ENCODE data around the gene STARD13.

Gene STARD13

GRCh38 chr13:33311040-33311439 lies 25.5 kb upstream of the STARD13 start:
- no peak for DNase-seq (ENCODE audit: insufficient read length, low spot score)
- FAIRE-seq = no peak

- FAIRE-seq (no peak), DNase-seq (ENCODE audit: insufficient read length, low spot score) (no peak)
These were observed 24.9 kb upstream of the STARD13 start for GRCh38 chr13:33310245-33311038.

GRCh38 chr13:33308863-33309262 lies 23.3 kb upstream of the STARD13 start:
- FAIRE-seq = no peak
- DNase-seq (ENCODE audit: insufficient read length, low spot score) = no peak

- DNase-seq (ENCODE audit: insufficient read length, low spot score) = no peak
- FAIRE-seq = no peak
These were observed 22.3 kb upstream of the STARD13 start for GRCh38 chr13:33307843-33308242.

- FAIRE-seq = no peak
- DNase-seq (ENCODE audit: insufficient read length, low spot score) = no peak
These were observed 18.5 kb upstream of the STARD13 start for GRCh38 chr13:33303855-33304597.

- DNase-seq (ENCODE audit: insufficient read length, low spot score) = no peak
- FAIRE-seq = no peak
These were observed 14.1 kb upstream of the STARD13 start for GRCh38 chr13:33299626-33300025.

- no peak for FAIRE-seq
- DNase-seq (ENCODE audit: insufficient read length, low spot score) = no peak
These were observed 11.4 kb upstream of the STARD13 start for GRCh38 chr13:33296793-33297425.

GRCh38 chr13:33292712-33293111 lies 7.2 kb upstream of the STARD13 start:
- DNase-seq (ENCODE audit: insufficient read length, low spot score) (no peak), FAIRE-seq (no peak)

- DNase-seq (ENCODE audit: insufficient read length, low spot score) (no peak), FAIRE-seq (no peak)
These were observed 4.9 kb upstream of the STARD13 start for GRCh38 chr13:33290421-33290965.

GRCh38 chr13:33289966-33290365 lies 4.4 kb upstream of the STARD13 start:
- FAIRE-seq (no peak), DNase-seq (ENCODE audit: insufficient read length, low spot score) (no peak)

- FAIRE-seq = no peak
- no peak for DNase-seq (ENCODE audit: insufficient read length, low spot score)
These were observed 1.8 kb upstream of the STARD13 start for GRCh38 chr13:33287142-33287882.

- no peak for FAIRE-seq
- no peak for DNase-seq (ENCODE audit: insufficient read length, low spot score)
These were observed 573 bp upstream of the STARD13 start for GRCh38 chr13:33286128-33286527.

GRCh38 chr13:33284916-33285315 lies 639 bp downstream of the STARD13 start:
- DNase-seq (ENCODE audit: insufficient read length, low spot score) = no peak
- FAIRE-seq = no peak

GRCh38 chr13:33284031-33284430 lies 1.5 kb downstream of the STARD13 start:
- FAIRE-seq (no peak), DNase-seq (ENCODE audit: insufficient read length, low spot score) (no peak)

GRCh38 chr13:33283195-33283911 lies 2.2 kb downstream of the STARD13 start:
- no peak for DNase-seq (ENCODE audit: insufficient read length, low spot score)
- no peak for FAIRE-seq

GRCh38 chr13:33281951-33282595 lies 3.5 kb downstream of the STARD13 start:
- DNase-seq (ENCODE audit: insufficient read length, low spot score) (no peak), FAIRE-seq (no peak)

GRCh38 chr13:33280923-33281322 lies 4.6 kb downstream of the STARD13 start:
- FAIRE-seq = no peak
- no peak for DNase-seq (ENCODE audit: insufficient read length, low spot score)

- DNase-seq (ENCODE audit: insufficient read length, low spot score) (no peak), FAIRE-seq (no peak)
These were observed 5.2 kb downstream of the STARD13 start for GRCh38 chr13:33280279-33280905.
